Measurements from ENCODE around the gene PRRT1. TPM values are rescaled to one million over a fixed set of nuclear protein-coding genes. Genes with fewer than 3 reads are reported as not detected.

The PRRT1 gene
- polyA plus RNA-seq, 1 donor (not counting 4 experiments of a cell fraction or from before 2014, with no cell fraction given) = 0.09 TPM

- H3K27me3 ChIP-seq (ENCODE audit: control insufficient read depth, extremely low read depth, insufficient read depth, low read length) = peaks cover 9% of the 10 kb centered on the region
- no peaks in the 10 kb centered on the region for H3K79me2 ChIP-seq (ENCODE audit: control insufficient read depth, insufficient read depth, low read length)
- TF ChIP-seq EZH2 (IDR thresholded peaks at IDR 0.05; ENCODE audit: low read length) (no peak), CTCF (optimal IDR thresholded peaks at IDR 0.05 in 1 of 3, IDR thresholded peaks at IDR 0.05 in 1 of 3, conservative IDR thresholded peaks at IDR 0.05 in 1 of 3; ENCODE audit: extremely low read depth in 1 of 3, insufficient read depth in 2 of 3, low read length in 3 of 3) (no peak)
- no peaks in the 10 kb centered on the region for H3K9me1 ChIP-seq (ENCODE audit: control insufficient read depth, extremely low read depth, insufficient read depth, low read length)
- no peak overlapping the region for H2AFZ ChIP-seq (ENCODE audit: control insufficient read depth, low read length)
- no peaks in the 10 kb centered on the region for H4K20me1 ChIP-seq (ENCODE audit: control insufficient read depth, extremely low read depth, insufficient read depth, low read length)
- dilution Hi-C loops (cut with MboI; ENCODE audit: extremely low pct_ligation_motif_present, low sequenced_read_pairs) = no loop called here
- no peak overlapping the region for H3K9ac ChIP-seq (ENCODE audit: control insufficient read depth, extremely low read depth, insufficient read depth, low read length)
- H3K4me2 ChIP-seq (ENCODE audit: control insufficient read depth, extremely low read depth, insufficient read depth, low read depth, low read length) = no peak overlapping the region
- peaks cover 36% of the 10 kb centered on the region for H3K4me1 ChIP-seq (ENCODE audit: control insufficient read depth, extremely low read depth, insufficient read depth, low read length)
- no peak for FAIRE-seq
- H3K4me3 ChIP-seq (ENCODE audit: control insufficient read depth in 2 of 3, extremely low read depth in 1 of 3, insufficient read depth in 2 of 3, low read depth in 1 of 3, low read length in 3 of 3) = no peak overlapping the region
- H3K9me3 ChIP-seq (ENCODE audit: control insufficient read depth, low read depth, low read length) = no peaks in the 10 kb centered on the region
- no peak for DNase-seq (ENCODE audit: low read depth, low spot score)
- H3K27ac ChIP-seq (ENCODE audit: control insufficient read depth, insufficient read depth, low read length) = no peak overlapping the region
- H3K36me3 ChIP-seq (ENCODE audit: control insufficient read depth in 2 of 2, extremely low read depth in 1 of 2, insufficient read depth in 2 of 2, low read length in 2 of 2) = peaks cover 6 to 14% of the 10 kb centered on the region in 2 experiments
Measured at GRCh38 chr6:32111424-32112066, 40.2 kb downstream of the PRRT1 start.

- Histone ChIP-seq H3K4me3 (ENCODE audit: control insufficient read depth in 2 of 3, extremely low read depth in 1 of 3, insufficient read depth in 2 of 3, low read depth in 1 of 3, low read length in 3 of 3) (no peak overlapping the region), H3K79me2 (ENCODE audit: control insufficient read depth, insufficient read depth, low read length) (no peaks in the 10 kb centered on the region), H3K9me1 (ENCODE audit: control insufficient read depth, extremely low read depth, insufficient read depth, low read length) (no peaks in the 10 kb centered on the region), H3K4me1 (ENCODE audit: control insufficient read depth, extremely low read depth, insufficient read depth, low read length) (peaks cover 36% of the 10 kb centered on the region), H4K20me1 (ENCODE audit: control insufficient read depth, extremely low read depth, insufficient read depth, low read length) (no peaks in the 10 kb centered on the region), H3K27ac (ENCODE audit: control insufficient read depth, insufficient read depth, low read length) (no peak overlapping the region), H3K9me3 (ENCODE audit: control insufficient read depth, low read depth, low read length) (no peaks in the 10 kb centered on the region), H3K27me3 (ENCODE audit: control insufficient read depth, extremely low read depth, insufficient read depth, low read length) (peaks cover 9% of the 10 kb centered on the region), H3K9ac (ENCODE audit: control insufficient read depth, extremely low read depth, insufficient read depth, low read length) (no peak overlapping the region), H3K4me2 (ENCODE audit: control insufficient read depth, extremely low read depth, insufficient read depth, low read depth, low read length) (no peak overlapping the region), H3K36me3 (ENCODE audit: control insufficient read depth in 2 of 2, extremely low read depth in 1 of 2, insufficient read depth in 2 of 2, low read length in 2 of 2) (peaks cover 2 to 9% of the 10 kb centered on the region in 2 experiments), H2AFZ (ENCODE audit: control insufficient read depth, low read length) (no peak overlapping the region)
- no peak for DNase-seq (ENCODE audit: low read depth, low spot score)
- TF ChIP-seq CTCF (optimal IDR thresholded peaks at IDR 0.05 in 1 of 3, IDR thresholded peaks at IDR 0.05 in 1 of 3, conservative IDR thresholded peaks at IDR 0.05 in 1 of 3; ENCODE audit: extremely low read depth in 1 of 3, insufficient read depth in 2 of 3, low read length in 3 of 3) (no peak), EZH2 (IDR thresholded peaks at IDR 0.05; ENCODE audit: low read length) (no peak)
- dilution Hi-C loops (cut with MboI; ENCODE audit: extremely low pct_ligation_motif_present, low sequenced_read_pairs) = no loop called here
- no peak for FAIRE-seq
Measured at GRCh38 chr6:32110632-32111031, 41.1 kb downstream of the PRRT1 start.
